ENCODE results near the gene EAF1. TPM values are rescaled to one million over a fixed set of nuclear protein-coding genes. Genes with fewer than 3 reads are reported as not detected.
A peak's percentile ranks its signal among the peaks of the same experiment; 100 is the strongest.

Gene EAF1
- total and polyA plus RNA-seq, 12 donors: 2.3 to 12.4 (median 8.3) TPM

GRCh38 chr3:15428539-15428938, 1.1 kb downstream of the EAF1 start:
- ATAC-seq (peak in 4 of 8 donors; percentile 3 to 36 (median 14)), DNase-seq (no peak)
- Histone ChIP-seq H3K36me3 (peaks cover 0 to 58% (median 33%) of the 10 kb centered on the region in 9 donors), H3K27me3 (no peaks in the 10 kb centered on the region), H3K4me3 (peak overlapping the region; percentile 75 to 100 (median 90)), H3K4me1 (peaks cover 5 to 69% (median 43%) of the 10 kb centered on the region in 9 donors), H3K27ac (peak overlapping the region in 3 of 10 donors; percentile 77 to 96 (median 90)), H3K9me3 (no peaks in the 10 kb centered on the region)
- no peak for TF ChIP-seq CTCF (IDR thresholded peaks at IDR 0.05)
- intact Hi-C loops (cut with DNase I): loop anchor here in 6 of 10 donors (5.0 kb wide), 3 partner anchors 114 to 134 kb away; no protein-coding TSS in a partner anchor
- 21 to 30% methylated on average over 9 of the region's 9 CpGs for WGBS, 2 donors

DNA sequence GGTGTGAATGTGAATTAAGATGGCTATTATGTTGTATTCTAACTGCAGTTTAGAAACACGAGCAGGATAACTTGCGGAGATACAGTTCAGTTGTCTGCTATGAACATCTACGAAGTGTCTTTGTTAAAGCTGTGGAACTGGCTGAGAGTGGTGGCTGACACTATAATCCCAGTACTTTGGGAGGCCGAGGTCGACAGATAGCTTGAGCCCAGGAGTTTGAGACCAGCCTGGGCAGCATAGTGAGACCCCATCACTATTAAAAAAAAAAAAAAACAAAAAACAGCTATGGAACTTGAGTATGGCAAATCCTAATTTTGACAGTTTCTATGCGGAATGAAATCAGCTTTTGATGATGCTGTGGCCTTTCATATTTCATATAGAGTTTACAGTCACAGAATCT, 1.7 kb downstream of the EAF1 start:
- no peak for TF ChIP-seq CTCF (IDR thresholded peaks at IDR 0.05)
- DNase-seq (no peak), ATAC-seq (no peak)
- Histone ChIP-seq H3K27ac (no peak overlapping the region), H3K9me3 (no peaks in the 10 kb centered on the region), H3K4me3 (peak overlapping the region in 6 of 10 donors; percentile 75 to 100 (median 90)), H3K36me3 (peaks cover 0 to 58% (median 31%) of the 10 kb centered on the region in 9 donors), H3K27me3 (no peaks in the 10 kb centered on the region), H3K4me1 (peaks cover 5 to 72% (median 44%) of the 10 kb centered on the region in 9 donors)
- 89 to 95% methylated on average over 6 of the region's 6 CpGs for WGBS, 2 donors
- intact Hi-C loops (cut with DNase I): loop anchor here in 6 of 10 donors (5.0 kb wide), 3 partner anchors 113 to 133 kb away; no protein-coding TSS in a partner anchor

GRCh38 chr3:15430624-15431023, 3.2 kb downstream of the EAF1 start:
- intact Hi-C loops (cut with DNase I): loop anchor here in 3 of 10 donors (5.0 to 10.0 kb wide), 2 partner anchors 124 to 127 kb away; no protein-coding TSS in a partner anchor
- DNase-seq: no peak
- no peak for ATAC-seq
- Histone ChIP-seq H3K4me3 (no peak overlapping the region), H3K9me3 (no peaks in the 10 kb centered on the region), H3K36me3 (peaks cover 0 to 59% (median 39%) of the 10 kb centered on the region in 9 donors), H3K27me3 (no peaks in the 10 kb centered on the region), H3K27ac (peak overlapping the region in 1 of 10 donors; percentile 25), H3K4me1 (peaks cover 5 to 65% (median 40%) of the 10 kb centered on the region in 9 donors)
- TF ChIP-seq CTCF (IDR thresholded peaks at IDR 0.05): no peak
- WGBS, 2 donors: 49 to 50% methylated on average over 1 of the region's 1 CpG

DNA sequence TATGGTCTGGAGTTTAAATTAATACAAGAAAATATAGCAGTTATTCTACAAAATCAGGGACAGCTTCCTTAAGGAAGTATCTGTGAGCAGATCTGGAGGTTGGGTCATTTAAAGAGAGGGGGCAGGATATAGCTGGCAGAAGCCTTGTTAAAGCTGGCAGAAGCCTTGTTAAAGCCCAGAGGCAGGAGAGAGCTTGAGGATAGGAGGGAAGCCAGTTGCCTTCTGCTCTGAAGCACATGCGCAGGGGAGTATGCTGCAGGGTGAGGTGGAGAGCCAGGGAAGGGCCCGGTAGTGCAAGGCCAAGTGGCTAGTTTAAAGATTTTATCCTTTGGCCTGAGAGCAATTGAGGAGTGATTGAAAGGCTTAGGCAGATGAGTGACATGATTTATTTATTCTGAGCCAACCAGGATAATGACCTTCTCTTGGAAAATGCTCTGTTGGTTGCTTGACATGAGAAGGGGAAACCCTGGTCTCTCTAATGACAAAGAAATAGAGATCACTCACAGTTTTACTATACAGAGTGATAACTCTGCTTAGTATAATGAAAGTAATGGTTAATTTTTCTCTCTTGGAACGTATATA, 3.9 kb downstream of the EAF1 start:
- Histone ChIP-seq H3K4me3 (no peak overlapping the region), H3K9me3 (no peaks in the 10 kb centered on the region), H3K4me1 (peaks cover 5 to 58% (median 37%) of the 10 kb centered on the region in 9 donors), H3K36me3 (peaks cover 0 to 66% (median 42%) of the 10 kb centered on the region in 9 donors), H3K27ac (peak overlapping the region in 1 of 10 donors; percentile 25), H3K27me3 (no peaks in the 10 kb centered on the region)
- no peak for TF ChIP-seq CTCF (IDR thresholded peaks at IDR 0.05)
- intact Hi-C loops (cut with DNase I): loop anchor here in 3 of 10 donors (5.0 to 10.0 kb wide), 2 partner anchors 123 to 126 kb away; no protein-coding TSS in a partner anchor
- DNase-seq (no peak), ATAC-seq (peak in 2 of 8 donors; percentile 37 to 45)
- 68 to 70% methylated on average over 3 of the region's 3 CpGs for WGBS, 2 donors
